Heart right ventricle (tissue), 16 donors: ENCODE measurements around the gene CWC22. TPM values are rescaled to one million over a fixed set of nuclear protein-coding genes. Genes with fewer than 3 reads are reported as not detected.

ENCODE experiments used
- ATAC-seq, 8 donors: fragments of 200-7000 bp; cut with Tn5 transposase; one replicate each; pipeline ENCODE4 v1.9.1; 2020; ENCODE audit warnings: mild to moderate bottlenecking in 8 of 8, moderate library complexity in 8 of 8, moderate number of reproducible peaks in 1 of 8
- DNase-seq, 2 donors: peaks; one replicate each; pipeline ENCODE4 v3.0.0-alpha.2; 2020
- H3K27ac ChIP-seq, 10 donors: fragments of 200-600 bp; sonication (generic) in 2 of 10; one replicate each; pipeline versions ENCODE4 v1.5.0 to v1.8.0; 2020 to 2022; ENCODE audit warnings: mild to moderate bottlenecking in 3 of 10
- H3K27me3 ChIP-seq, 7 donors: fragments of 200-600 bp; one replicate each; pipeline ENCODE4 v1.8.0; 2021 to 2022; ENCODE audit warnings: mild to moderate bottlenecking in 2 of 7
- H3K36me3 ChIP-seq, 9 donors: fragments of 200-600 bp; sonication (generic) in 1 of 9; one replicate each; pipeline versions ENCODE4 v1.5.0 to v1.8.0; 2020 to 2022; ENCODE audit warnings: mild to moderate bottlenecking in 2 of 9
- H3K4me1 ChIP-seq, 9 donors: fragments of 200-600 bp; sonication (generic) in 1 of 9; one replicate each; pipeline versions ENCODE4 v1.5.0 to v1.8.0; 2020 to 2022; ENCODE audit warnings: mild to moderate bottlenecking in 4 of 9
- H3K4me3 ChIP-seq, 10 donors: fragments of 200-600 bp; sonication (generic) in 2 of 10; one replicate each; pipeline versions ENCODE4 v1.5.0 to v1.8.0; 2020 to 2022; ENCODE audit warnings: mild to moderate bottlenecking in 7 of 10, moderate library complexity in 2 of 10
- H3K9me3 ChIP-seq, 11 donors: fragments of 200-600 bp in 10 of 11; sonication (generic) in 2 of 11; one replicate each; pipeline versions ENCODE4 v1.5.0 to v1.8.0; 2013 to 2022; ENCODE audit warnings: mild to moderate bottlenecking in 2 of 11, control low read depth in 1 of 11, moderate library complexity in 1 of 11
- CTCF ChIP-seq, 9 donors: fragments of 200-600 bp; sonication (generic) in 2 of 9; IDR thresholded peaks; one replicate each; pipeline versions ENCODE4 v1.5.0 to v1.8.0; 2021 to 2022; ENCODE audit warnings: antibody characterized with exemption in 9 of 9, mild to moderate bottlenecking in 5 of 9, moderate library complexity in 1 of 9
- WGBS, 2 donors: extraction: QIAGEN DNeasy Blood & Tissue Kit; methylation state at CpG; one replicate each; pipeline ENCODE4 v1.1.7; 2013; ENCODE audit warnings: inconsistent platforms in 1 of 2; 5-methylcytosine and 5-hydroxymethylcytosine counted together
- intact Hi-C, 10 donors: fragments of 100-400 bp; cut with DNase I; formaldehyde crosslinking; loops; one replicate each; pipeline versions ENCODE4 v1.11.1 to v1.14.2; 2022
- polyA plus RNA-seq, 2 donors: library from polyadenylated mRNA; stranded (reverse); fragments of 200-250 nt; gene quantifications; one replicate each; pipeline ENCODE4 v1.2.3, GENCODE V29; 2013
- total RNA-seq, 10 donors: library from RNA; stranded (reverse); fragmentation: NEBNext Ultra II Directional in 3 of 10; extraction: Animal tissue kit (Norgen Biotek cat#: 25700) in 3 of 10; gene quantifications; one replicate each; pipeline versions ENCODE4 v1.2.1 to v1.2.4, GENCODE V29; 2021 to 2023
- donor health status: Arrhythmogenic right ventricular cardiomyopathy.
- donor health status: ischemic (EF 13 %, LVEDD 7.1; RV severe dilation, severe dysfunction).
- donor health status: healthy with polysubstance abuse.
- donor health status: DM: no; HTN: yes; CAD: no.
- donor health status: DM: no; HTN: no; CAD: no.
- donor health status: ischemic (EF 25% LVEDD 6.9; RV normal size, moderate dysfunction).
- donor health status: ischemic (EF 25% LVEDD 5.7; RV mildly dilated, moderate dysfunction).
- donor health status: healthy.
- donor health status: DM: yes; HTN: yes; CAD: no.
- donor health status: Ischemic cardiomyopathy.
- donor health status: ischemic (EF 35%, LVEDD 5.7; RV mildly dilated, moderate dysfunction).
- donor health status: nonischemic (EF 11% LVEDD 7.7; RV severe dilation, severe dysfunction).
- donor health status: DM: yes; HTN: yes; CAD: no.
- donor health status: PGD.
- donor health status: ischemic (EF 29% LVEDD 5.4; RV normal size, mild dysfunction).
- donor health status: nonischemic (EF 23%, LVEDD 6.1; RV moderate dilation, normal function).

CWC22 gene
- total and polyA plus RNA-seq, 12 donors: 5.6 to 16.0 (median 12.6) TPM

GRCh38 chr2:179925713-179926112, 81.4 kb downstream of the CWC22 start:
- TF ChIP-seq CTCF (IDR thresholded peaks at IDR 0.05): no peak
- DNase-seq (no peak), ATAC-seq (no peak)
- Histone ChIP-seq H3K36me3 (no peaks in the 10 kb centered on the region), H3K27ac (no peak overlapping the region), H3K4me3 (no peak overlapping the region), H3K9me3 (peaks cover 0 to 43% (median 17%) of the 10 kb centered on the region in 11 donors), H3K4me1 (no peaks in the 10 kb centered on the region), H3K27me3 (no peaks in the 10 kb centered on the region)
- WGBS, 2 donors: 49 to 70% methylated on average over 2 of the region's 2 CpGs
- intact Hi-C loops: no loop called here

- Histone ChIP-seq H3K9me3 (no peaks in the 10 kb centered on the region), H3K27me3 (no peaks in the 10 kb centered on the region), H3K36me3 (no peaks in the 10 kb centered on the region), H3K4me1 (no peaks in the 10 kb centered on the region), H3K4me3 (no peak overlapping the region), H3K27ac (no peak overlapping the region)
- intact Hi-C loops: no loop called here
- no peak for TF ChIP-seq CTCF (IDR thresholded peaks at IDR 0.05)
- ATAC-seq (no peak), DNase-seq (no peak)
Observed at GRCh38 chr2:179917272-179917671, 89.8 kb downstream of the CWC22 start.

GRCh38 chr2:179915395-179915992, 91.6 kb downstream of the CWC22 start:
- Histone ChIP-seq H3K27me3 (no peaks in the 10 kb centered on the region), H3K27ac (no peak overlapping the region), H3K9me3 (no peaks in the 10 kb centered on the region), H3K36me3 (no peaks in the 10 kb centered on the region), H3K4me3 (no peak overlapping the region), H3K4me1 (no peaks in the 10 kb centered on the region)
- 13 to 15% methylated on average over 1 of the region's 1 CpG for WGBS, 2 donors
- DNase-seq (no peak), ATAC-seq (no peak)
- no peak for TF ChIP-seq CTCF (IDR thresholded peaks at IDR 0.05)
- intact Hi-C loops: no loop called here

- no peaks in the 10 kb centered on the region for H3K36me3 ChIP-seq
- DNase-seq (no peak), ATAC-seq (no peak)
- intact Hi-C loops: no loop called here
- no peak overlapping the region for H3K27ac ChIP-seq
- H3K4me1 ChIP-seq: no peaks in the 10 kb centered on the region
- H3K4me3 ChIP-seq: no peak overlapping the region
- TF ChIP-seq CTCF (IDR thresholded peaks at IDR 0.05): no peak
- WGBS, 2 donors: 87 to 89% methylated on average over 4 of the region's 4 CpGs
- no peaks in the 10 kb centered on the region for H3K27me3 ChIP-seq
- no peaks in the 10 kb centered on the region for H3K9me3 ChIP-seq
Observed at GRCh38 chr2:179913809-179914208, 93.3 kb downstream of the CWC22 start.
